Measurements from ENCODE around the gene CSAG1. TPM values are rescaled to one million over a fixed set of nuclear protein-coding genes. Genes with fewer than 3 reads are reported as not detected.
"Not testable (repeated sequence)": the region's sequence is repeated elsewhere in the genome, so short reads cannot be mapped to it uniquely, and the experiment has no call there.

The CSAG1 gene
- total RNA-seq, 1 donor from 2014 or later = not detected

DNA sequence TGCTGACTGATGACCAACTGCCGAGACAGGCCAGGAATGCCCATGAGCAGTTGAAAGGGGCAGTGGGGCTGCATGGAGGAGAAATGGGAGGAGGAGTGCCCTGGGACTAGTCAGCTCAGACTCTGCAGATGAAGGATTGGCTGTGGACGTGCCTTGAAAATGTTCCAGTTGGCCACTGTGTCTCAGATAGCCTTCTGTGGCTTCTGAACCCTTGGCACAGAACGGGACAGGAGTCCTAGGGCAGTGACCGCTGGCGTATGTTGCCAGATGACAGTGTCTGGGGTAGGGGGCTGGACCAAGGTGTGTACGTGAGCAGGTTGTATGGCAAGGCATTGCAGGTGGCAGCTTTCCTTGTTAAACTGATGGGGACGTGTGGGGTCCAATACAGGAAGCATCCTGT is 27.0 kb downstream of the CSAG1 start:
- DNase-seq (ENCODE audit: low spot score in 2 of 2); H3K4me1 ChIP-seq; H3K9me3 ChIP-seq; intact Hi-C loops (cut with DNase I); H3K4me3 ChIP-seq; H3K27ac ChIP-seq; H3K36me3 ChIP-seq; H3K27me3 ChIP-seq: not testable (repeated sequence)

DNA sequence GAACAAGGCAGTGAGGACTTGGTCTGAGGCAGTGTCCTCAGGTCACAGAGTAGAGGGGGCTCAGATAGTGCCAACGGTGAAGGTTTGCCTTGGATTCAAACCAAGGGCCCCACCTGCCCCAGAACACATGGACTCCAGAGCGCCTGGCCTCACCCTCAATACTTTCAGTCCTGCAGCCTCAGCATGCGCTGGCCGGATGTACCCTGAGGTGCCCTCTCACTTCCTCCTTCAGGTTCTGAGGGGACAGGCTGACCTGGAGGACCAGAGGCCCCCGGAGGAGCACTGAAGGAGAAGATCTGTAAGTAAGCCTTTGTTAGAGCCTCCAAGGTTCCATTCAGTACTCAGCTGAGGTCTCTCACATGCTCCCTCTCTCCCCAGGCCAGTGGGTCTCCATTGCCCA is 33.1 kb downstream of the CSAG1 start:
- H3K9me3 ChIP-seq; intact Hi-C loops (cut with DNase I): not testable (repeated sequence)
- peak in 1 of 2 donors; percentile 57 for DNase-seq (ENCODE audit: low spot score in 2 of 2)

DNA sequence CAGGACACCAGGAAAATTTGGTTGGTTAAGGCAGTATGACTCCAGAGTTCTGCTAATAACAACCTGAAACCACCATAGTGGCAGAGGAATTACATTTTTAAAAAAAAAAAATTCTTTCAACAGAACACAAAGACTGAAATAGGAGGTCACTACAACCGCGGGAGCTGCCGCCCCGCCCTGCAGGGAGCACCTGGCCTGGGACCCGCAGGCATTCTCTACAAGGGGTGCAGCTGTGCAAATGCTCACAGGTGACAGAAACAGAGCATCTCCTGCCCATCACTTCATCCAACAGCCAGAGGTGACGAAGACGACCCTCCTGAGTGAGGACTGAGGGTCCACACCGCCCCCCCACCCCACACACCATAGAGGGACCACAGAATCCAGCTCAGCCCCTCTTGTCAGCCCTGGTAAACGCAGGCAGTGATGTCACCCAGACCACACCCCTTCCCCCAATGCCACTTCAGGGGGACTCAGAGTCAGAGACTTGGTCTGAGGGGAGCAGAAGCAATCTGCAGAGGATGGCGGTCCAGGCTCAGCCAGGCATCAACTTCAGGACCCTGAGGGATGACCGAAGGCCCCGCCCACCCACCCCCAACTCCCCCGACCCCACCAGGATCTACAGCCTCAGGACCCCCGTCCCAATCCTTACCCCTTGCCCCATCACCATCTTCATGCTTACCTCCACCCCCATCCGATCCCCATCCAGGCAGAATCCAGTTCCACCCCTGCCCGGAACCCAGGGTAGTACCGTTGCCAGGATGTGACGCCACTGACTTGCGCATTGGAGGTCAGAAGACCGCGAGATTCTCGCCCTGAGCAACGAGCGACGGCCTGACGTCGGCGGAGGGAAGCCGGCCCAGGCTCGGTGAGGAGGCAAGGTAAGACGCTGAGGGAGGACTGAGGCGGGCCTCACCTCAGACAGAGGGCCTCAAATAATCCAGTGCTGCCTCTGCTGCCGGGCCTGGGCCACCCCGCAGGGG is 35.3 kb downstream of the CSAG1 start, which contains the start of gene MAGEA3:
Gene MAGEA3 (plus strand): TSS at position 843 of the 980 bp plus-strand sequence. CDS start 2,039 bp downstream, outside the sequence.
- intact Hi-C loops (cut with DNase I); H3K27ac ChIP-seq; H3K36me3 ChIP-seq; H3K27me3 ChIP-seq; H3K4me3 ChIP-seq; H3K9me3 ChIP-seq; H3K4me1 ChIP-seq; DNase-seq (ENCODE audit: low spot score in 2 of 2): not testable (repeated sequence)

More for the DNA sequence above, 33.1 kb downstream of the CSAG1 start:
- H3K36me3 ChIP-seq, H3K4me1 ChIP-seq, H3K4me3 ChIP-seq, H3K27ac ChIP-seq, H3K27me3 ChIP-seq: not testable (repeated sequence)

DNA sequence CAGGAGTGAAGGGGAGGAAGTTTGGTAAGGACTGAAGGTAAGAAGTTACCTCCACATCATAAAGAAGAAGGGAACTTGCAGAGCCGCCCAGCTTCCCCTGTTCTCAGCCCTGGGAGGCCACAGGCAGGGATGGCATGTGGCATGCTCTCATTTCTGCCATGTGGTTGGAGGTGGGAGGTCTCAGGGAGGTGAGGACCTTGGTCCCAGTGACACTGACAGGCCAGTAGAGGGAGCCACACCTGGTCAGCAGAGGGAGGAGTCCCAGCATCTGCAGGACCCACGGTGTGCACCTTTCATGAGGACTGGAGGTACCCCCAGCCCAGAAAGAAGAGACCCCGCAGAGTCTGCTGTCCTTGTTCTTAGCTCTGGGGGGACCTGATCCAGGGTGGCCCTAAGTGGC is 52.5 kb downstream of the CSAG1 start:
- H3K4me3 ChIP-seq; H3K9me3 ChIP-seq; DNase-seq (ENCODE audit: low spot score in 2 of 2); H3K4me1 ChIP-seq; intact Hi-C loops (cut with DNase I); H3K27ac ChIP-seq; H3K27me3 ChIP-seq; H3K36me3 ChIP-seq: not testable (repeated sequence)

Other genes with a start within 250 kb of the CSAG1 start
- gene GABRQ, start 95.8 kb downstream of the CSAG1 start, total RNA-seq = not detected
- not detected for gene MAGEA3, start 34.9 kb downstream of the CSAG1 start, total RNA-seq
- not detected for gene CSAG2, start 24.4 kb downstream of the CSAG1 start, total RNA-seq
- not detected for gene MAGEA2B, start 19.1 kb downstream of the CSAG1 start, total RNA-seq
- not detected for gene MAGEA12, start within 50 bp of the CSAG1 start, total RNA-seq
- gene MAGEA2, start 20.1 kb upstream of the CSAG1 start, total RNA-seq = not detected
- not detected for gene CSAG3, start 25.5 kb upstream of the CSAG1 start, total RNA-seq
- gene MAGEA6, start 36.0 kb upstream of the CSAG1 start, total RNA-seq = not detected
- gene CETN2, start 97.0 kb upstream of the CSAG1 start, total RNA-seq = 7.8 TPM
- gene NSDHL, start 97.3 kb upstream of the CSAG1 start, total RNA-seq = 8.8 TPM
- not detected for gene ZNF185, start 164.3 kb upstream of the CSAG1 start, total RNA-seq

Measured in ascending aorta (tissue), 2 donors.